Posterior cingulate gyrus (tissue), 11 donors: ENCODE data around the gene TBXAS1.

ENCODE experiments used
- DNase-seq, 10 donors: peaks; one replicate each; pipeline versions ENCODE4 v3.0.0 to v3.0.0-alpha.2; 2020 to 2021; ENCODE audit warnings: mixed read lengths in 3 of 10
- intact Hi-C: fragments of 100-400 bp; cut with DNase I; formaldehyde crosslinking; loops from one replicate; pipeline ENCODE4 v1.15.1; 2023

Gene TBXAS1

GRCh38 chr7:139940866-139941265 lies 111.8 kb downstream of the TBXAS1 start:
- intact Hi-C loops = no loop called here
- no peak for DNase-seq

GRCh38 chr7:139941421-139941820 lies 112.4 kb downstream of the TBXAS1 start:
- intact Hi-C loops = no loop called here
- DNase-seq = no peak

GRCh38 chr7:139941866-139942265 lies 112.8 kb downstream of the TBXAS1 start:
- intact Hi-C loops = no loop called here
- no peak for DNase-seq

GRCh38 chr7:139942636-139943035 lies 113.6 kb downstream of the TBXAS1 start:
- no peak for DNase-seq
- intact Hi-C loops = no loop called here

GRCh38 chr7:139943401-139943800 lies 114.3 kb downstream of the TBXAS1 start:
- DNase-seq = no peak
- intact Hi-C loops = no loop called here

- intact Hi-C loops = no loop called here
- no peak for DNase-seq
Measured at GRCh38 chr7:139944248-139944647, 115.2 kb downstream of the TBXAS1 start.

- intact Hi-C loops = no loop called here
- DNase-seq = no peak
Measured at GRCh38 chr7:139946533-139946932, 117.5 kb downstream of the TBXAS1 start.

- intact Hi-C loops = no loop called here
Measured at GRCh38 chr7:139947021-139947420, 118.0 kb downstream of the TBXAS1 start.

GRCh38 chr7:139948167-139948566 lies 119.1 kb downstream of the TBXAS1 start:
- DNase-seq = no peak
- intact Hi-C loops = no loop called here

More at GRCh38 chr7:139947021-139947420, 118.0 kb downstream of the TBXAS1 start:
- no peak for DNase-seq

GRCh38 chr7:139948587-139949335 lies 119.7 kb downstream of the TBXAS1 start:
- no peak for DNase-seq
- intact Hi-C loops = no loop called here

- intact Hi-C loops = no loop called here
- no peak for DNase-seq
Measured at GRCh38 chr7:139949629-139950028, 120.6 kb downstream of the TBXAS1 start.

- no peak for DNase-seq
- intact Hi-C loops = no loop called here
Measured at GRCh38 chr7:139950881-139951525, 121.9 kb downstream of the TBXAS1 start.

- DNase-seq = no peak
- intact Hi-C loops = no loop called here
Measured at GRCh38 chr7:139953229-139953628, 124.2 kb downstream of the TBXAS1 start.

- intact Hi-C loops = no loop called here
- DNase-seq = no peak
Measured at GRCh38 chr7:139955109-139955820, 126.2 kb downstream of the TBXAS1 start.

GRCh38 chr7:139958599-139959284 lies 129.7 kb downstream of the TBXAS1 start:
- intact Hi-C loops = no loop called here
- no peak for DNase-seq

GRCh38 chr7:139959285-139959628 lies 130.2 kb downstream of the TBXAS1 start:
- no peak for DNase-seq
- intact Hi-C loops = no loop called here

- intact Hi-C loops = no loop called here
- no peak for DNase-seq
Measured at GRCh38 chr7:139959718-139960117, 130.7 kb downstream of the TBXAS1 start.

GRCh38 chr7:139960157-139960556 lies 131.1 kb downstream of the TBXAS1 start:
- intact Hi-C loops = no loop called here
- DNase-seq = no peak

- no peak for DNase-seq
- intact Hi-C loops = no loop called here
Measured at GRCh38 chr7:139965942-139966628, 137.0 kb downstream of the TBXAS1 start.

- intact Hi-C loops = no loop called here
- DNase-seq = no peak
Measured at GRCh38 chr7:139966949-139967348, 137.9 kb downstream of the TBXAS1 start.

GRCh38 chr7:139968931-139969330 lies 139.9 kb downstream of the TBXAS1 start:
- intact Hi-C loops = no loop called here
- DNase-seq = no peak
